ENCODE data around the gene KRTAP5-11. TPM values are rescaled to one million over a fixed set of nuclear protein-coding genes. Genes with fewer than 3 reads are reported as not detected.

The KRTAP5-11 gene
- total RNA-seq, 1 donor = not detected

GRCh38 chr11:71556018-71556417 is 26.7 kb downstream of the KRTAP5-11 start:
- TF ChIP-seq CTCF (IDR thresholded peaks at IDR 0.05; ENCODE audit: insufficient read depth, low read length) = no peak
- no peak for DNase-seq (ENCODE audit: low read depth)
- no peak overlapping the region for H3K4me3 ChIP-seq (ENCODE audit: low read depth, low read length)

- TF ChIP-seq CTCF (IDR thresholded peaks at IDR 0.05; ENCODE audit: insufficient read depth, low read length) = no peak
- no peak overlapping the region for H3K4me3 ChIP-seq (ENCODE audit: low read depth, low read length)
- no peak for DNase-seq (ENCODE audit: low read depth)
Measured at GRCh38 chr11:71555508-71555907, 27.2 kb downstream of the KRTAP5-11 start.

- no peak for DNase-seq (ENCODE audit: low read depth)
- no peak overlapping the region for H3K4me3 ChIP-seq (ENCODE audit: low read depth, low read length)
- no peak for TF ChIP-seq CTCF (IDR thresholded peaks at IDR 0.05; ENCODE audit: insufficient read depth, low read length)
Measured at GRCh38 chr11:71554996-71555395, 27.7 kb downstream of the KRTAP5-11 start.

- no peak for DNase-seq (ENCODE audit: low read depth)
- H3K4me3 ChIP-seq (ENCODE audit: low read depth, low read length) = no peak overlapping the region
- no peak for TF ChIP-seq CTCF (IDR thresholded peaks at IDR 0.05; ENCODE audit: insufficient read depth, low read length)
Measured at GRCh38 chr11:71551711-71552110, 31.0 kb downstream of the KRTAP5-11 start.

GRCh38 chr11:71548716-71549151 is 33.9 kb downstream of the KRTAP5-11 start:
- no peak overlapping the region for H3K4me3 ChIP-seq (ENCODE audit: low read depth, low read length)
- no peak for DNase-seq (ENCODE audit: low read depth)
- no peak for TF ChIP-seq CTCF (IDR thresholded peaks at IDR 0.05; ENCODE audit: insufficient read depth, low read length)

GRCh38 chr11:71548120-71548519 is 34.6 kb downstream of the KRTAP5-11 start, which contains the start of gene KRTAP5-9:
KRTAP5-9 (plus strand) TSS chr11:71548420; CDS start chr11:71548658, 238 bp downstream.
- H3K4me3 ChIP-seq (ENCODE audit: low read depth, low read length) = no peak within 1 kb of the TSS
- no peak for DNase-seq (ENCODE audit: low read depth)
- no peak for TF ChIP-seq CTCF (IDR thresholded peaks at IDR 0.05; ENCODE audit: insufficient read depth, low read length)

- TF ChIP-seq CTCF (IDR thresholded peaks at IDR 0.05; ENCODE audit: insufficient read depth, low read length) = no peak
- no peak overlapping the region for H3K4me3 ChIP-seq (ENCODE audit: low read depth, low read length)
- DNase-seq (ENCODE audit: low read depth) = no peak
Measured at GRCh38 chr11:71545405-71545966, 37.2 kb downstream of the KRTAP5-11 start.
